ENCODE data around the gene MYBPC1.

Gene MYBPC1

DNA sequence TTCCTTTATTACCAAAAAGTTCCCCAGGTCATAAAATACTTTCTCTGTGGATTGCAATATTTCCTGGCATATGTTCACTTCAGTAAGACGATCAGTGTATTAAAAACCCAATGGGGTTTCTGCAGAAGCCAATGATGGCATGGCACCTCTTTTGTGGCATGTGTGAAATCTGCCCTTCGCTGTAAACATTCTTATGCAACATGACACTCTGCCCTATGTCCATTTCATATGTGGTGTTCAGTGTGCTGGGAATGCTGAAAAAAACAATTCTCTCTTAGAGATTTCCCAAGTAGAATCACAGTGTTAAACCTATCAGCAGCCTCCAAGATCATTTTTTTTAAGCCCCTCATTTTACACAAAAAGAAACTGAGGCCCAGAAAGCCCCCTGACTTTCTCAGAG is 2.3 kb upstream of the MYBPC1 start:
- no peak overlapping the region for H3K18ac ChIP-seq (ENCODE audit: low read length)
- no peak overlapping the region for H4K5ac ChIP-seq (ENCODE audit: low read length)
- no peak overlapping the region for H2BK120ac ChIP-seq (ENCODE audit: low read depth, low read length)
- no peak overlapping the region for H3K56ac ChIP-seq (ENCODE audit: low read length)
- no peak overlapping the region for H3K27ac ChIP-seq (ENCODE audit: low read depth, low read length)
- no peak overlapping the region for H3K4me3 ChIP-seq (ENCODE audit: low read length)
- H2BK15ac ChIP-seq (replicated peaks; ENCODE audit: low read depth) = no peak overlapping the region
- no CpG with 5 or more reads among the region's 2 CpGs for WGBS (ENCODE audit: extremely low coverage, insufficient coverage, low lambda C conversion rate)
- no peaks in the 10 kb centered on the region for H3K4me1 ChIP-seq (ENCODE audit: control insufficient read depth, low read depth, low read length)
- no peaks in the 10 kb centered on the region for H3K36me3 ChIP-seq (ENCODE audit: control insufficient read depth, insufficient read depth, low read length)
- H3K79me1 ChIP-seq (ENCODE audit: low read length) = no peaks in the 10 kb centered on the region
- no peak for DNase-seq
- H3K4ac ChIP-seq (ENCODE audit: low read depth, low read length) = no peak overlapping the region
- no peak overlapping the region for H3K23ac ChIP-seq (ENCODE audit: low read length)
- H4K8ac ChIP-seq (ENCODE audit: low read depth, low read length) = no peak overlapping the region
- H3K9ac ChIP-seq (ENCODE audit: low read length) = no peak overlapping the region
- H3K79me2 ChIP-seq (ENCODE audit: control insufficient read depth, insufficient read depth, low read length) = no peaks in the 10 kb centered on the region
- H2BK5ac ChIP-seq (ENCODE audit: low read length) = no peak overlapping the region
- H3K27me3 ChIP-seq (ENCODE audit: insufficient read depth, low read length, poor library complexity) = no peaks in the 10 kb centered on the region
- H2AK5ac ChIP-seq (ENCODE audit: low read length) = no peak overlapping the region
- H3K4me2 ChIP-seq (ENCODE audit: low read length) = no peak overlapping the region

DNA sequence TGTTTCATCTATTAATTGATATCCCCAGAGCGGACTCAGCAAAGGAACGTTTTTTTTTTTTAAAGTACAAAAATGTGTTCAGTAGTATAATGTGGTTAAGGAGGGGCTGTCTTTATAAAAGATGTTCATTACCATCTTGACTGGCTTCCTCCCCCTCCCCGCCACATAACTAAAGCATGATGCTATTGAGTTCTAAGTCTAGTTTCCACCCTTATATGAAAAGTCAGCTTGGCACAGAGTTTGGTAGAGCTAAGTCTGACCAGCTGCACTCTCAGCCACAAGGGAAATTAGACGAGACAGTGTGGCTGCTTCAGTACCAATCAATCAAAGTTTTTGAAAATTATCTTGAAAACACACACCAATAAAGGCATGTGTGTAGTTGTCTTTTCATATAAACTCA is 1.9 kb upstream of the MYBPC1 start:
- Histone ChIP-seq H3K9ac (ENCODE audit: low read length) (no peak overlapping the region), H3K56ac (ENCODE audit: low read length) (no peak overlapping the region), H4K5ac (ENCODE audit: low read length) (no peak overlapping the region), H3K4me2 (ENCODE audit: low read length) (no peak overlapping the region), H2AK5ac (ENCODE audit: low read length) (no peak overlapping the region), H3K23ac (ENCODE audit: low read length) (no peak overlapping the region), H2BK120ac (ENCODE audit: low read depth, low read length) (no peak overlapping the region), H2BK15ac (replicated peaks; ENCODE audit: low read depth) (no peak overlapping the region), H3K4me1 (ENCODE audit: control insufficient read depth, low read depth, low read length) (no peaks in the 10 kb centered on the region), H3K18ac (ENCODE audit: low read length) (no peak overlapping the region), H3K36me3 (ENCODE audit: control insufficient read depth, insufficient read depth, low read length) (no peaks in the 10 kb centered on the region), H3K4ac (ENCODE audit: low read depth, low read length) (no peak overlapping the region), H4K8ac (ENCODE audit: low read depth, low read length) (no peak overlapping the region), H3K27ac (ENCODE audit: low read depth, low read length) (no peak overlapping the region), H3K79me1 (ENCODE audit: low read length) (no peaks in the 10 kb centered on the region), H2BK5ac (ENCODE audit: low read length) (no peak overlapping the region), H3K79me2 (ENCODE audit: control insufficient read depth, insufficient read depth, low read length) (no peaks in the 10 kb centered on the region), H3K27me3 (ENCODE audit: insufficient read depth, low read length, poor library complexity) (no peaks in the 10 kb centered on the region), H3K4me3 (ENCODE audit: low read length) (no peak overlapping the region)
- WGBS (ENCODE audit: extremely low coverage, insufficient coverage, low lambda C conversion rate) = no CpG with 5 or more reads among the region's 4 CpGs
- DNase-seq = no peak

DNA sequence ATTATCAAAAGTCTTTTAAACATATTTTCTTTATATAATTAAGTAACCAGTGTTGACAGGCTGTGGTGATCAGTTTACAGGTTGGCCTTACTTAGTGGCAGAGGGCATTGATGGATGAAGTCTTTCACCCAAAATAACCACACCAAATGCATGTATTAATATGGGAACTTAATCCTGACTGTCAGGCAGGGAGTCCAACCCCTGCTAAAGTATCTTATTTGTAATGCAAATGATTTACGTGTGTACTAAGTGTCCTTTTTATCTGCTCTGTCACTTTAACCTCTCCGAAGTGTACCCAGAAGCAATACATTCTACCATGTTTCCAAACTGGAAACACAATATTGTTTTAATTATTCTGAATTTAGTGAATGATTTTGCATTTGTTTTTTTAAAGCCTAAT is 1.4 kb downstream of the MYBPC1 start:
- no peak overlapping the region for H3K56ac ChIP-seq (ENCODE audit: low read length)

DNA sequence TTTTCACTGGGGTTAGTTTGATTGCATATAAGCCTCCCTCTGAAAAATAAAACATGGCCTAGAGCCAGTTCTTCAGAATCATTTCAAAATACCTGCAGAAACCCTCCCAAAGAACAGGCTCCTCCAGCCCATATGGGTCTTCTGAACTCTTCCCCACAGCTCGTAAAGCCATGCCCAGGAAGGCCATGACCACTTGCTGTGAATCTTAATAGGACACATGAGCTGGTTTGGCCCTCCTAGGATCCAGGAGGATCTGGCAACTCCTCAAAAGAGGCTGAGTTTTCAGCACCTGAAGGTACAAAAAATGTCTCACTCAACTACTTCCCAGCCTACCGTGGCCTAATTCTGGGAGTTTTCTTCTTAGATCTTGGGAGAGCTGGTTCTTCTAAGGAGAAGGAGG is 2.4 kb downstream of the MYBPC1 start:
- no peaks in the 10 kb centered on the region for H3K36me3 ChIP-seq (ENCODE audit: control insufficient read depth, insufficient read depth, low read length)
- no peak overlapping the region for H4K8ac ChIP-seq (ENCODE audit: low read depth, low read length)
- H3K23ac ChIP-seq (ENCODE audit: low read length) = no peak overlapping the region
- H3K56ac ChIP-seq (ENCODE audit: low read length) = no peak overlapping the region
- H3K4me2 ChIP-seq (ENCODE audit: low read length) = no peak overlapping the region
- H4K5ac ChIP-seq (ENCODE audit: low read length) = no peak overlapping the region
- no peak overlapping the region for H3K27ac ChIP-seq (ENCODE audit: low read depth, low read length)
- H3K4me3 ChIP-seq (ENCODE audit: low read length) = no peak overlapping the region
- no peak overlapping the region for H2BK120ac ChIP-seq (ENCODE audit: low read depth, low read length)
- no peak overlapping the region for H2AK5ac ChIP-seq (ENCODE audit: low read length)
- H3K79me1 ChIP-seq (ENCODE audit: low read length) = no peaks in the 10 kb centered on the region
- no peaks in the 10 kb centered on the region for H3K4me1 ChIP-seq (ENCODE audit: control insufficient read depth, low read depth, low read length)
- no peak for DNase-seq
- H3K79me2 ChIP-seq (ENCODE audit: control insufficient read depth, insufficient read depth, low read length) = no peaks in the 10 kb centered on the region
- H3K9ac ChIP-seq (ENCODE audit: low read length) = no peak overlapping the region
- H3K27me3 ChIP-seq (ENCODE audit: insufficient read depth, low read length, poor library complexity) = no peaks in the 10 kb centered on the region
- no CpG with 5 or more reads among the region's 2 CpGs for WGBS (ENCODE audit: extremely low coverage, insufficient coverage, low lambda C conversion rate)
- H3K4ac ChIP-seq (ENCODE audit: low read depth, low read length) = no peak overlapping the region
- no peak overlapping the region for H2BK15ac ChIP-seq (replicated peaks; ENCODE audit: low read depth)
- H3K18ac ChIP-seq (ENCODE audit: low read length) = no peak overlapping the region
- H2BK5ac ChIP-seq (ENCODE audit: low read length) = no peak overlapping the region

More for the DNA sequence above, 1.4 kb downstream of the MYBPC1 start:
- Histone ChIP-seq H3K18ac (ENCODE audit: low read length) (no peak overlapping the region), H3K27me3 (ENCODE audit: insufficient read depth, low read length, poor library complexity) (no peaks in the 10 kb centered on the region), H3K4me2 (ENCODE audit: low read length) (no peak overlapping the region), H4K5ac (ENCODE audit: low read length) (no peak overlapping the region), H2BK5ac (ENCODE audit: low read length) (no peak overlapping the region), H2BK120ac (ENCODE audit: low read depth, low read length) (no peak overlapping the region), H3K9ac (ENCODE audit: low read length) (no peak overlapping the region), H3K79me1 (ENCODE audit: low read length) (no peaks in the 10 kb centered on the region), H3K4me1 (ENCODE audit: control insufficient read depth, low read depth, low read length) (no peaks in the 10 kb centered on the region), H2AK5ac (ENCODE audit: low read length) (no peak overlapping the region), H3K27ac (ENCODE audit: low read depth, low read length) (no peak overlapping the region), H2BK15ac (replicated peaks; ENCODE audit: low read depth) (no peak overlapping the region), H3K23ac (ENCODE audit: low read length) (no peak overlapping the region), H3K36me3 (ENCODE audit: control insufficient read depth, insufficient read depth, low read length) (no peaks in the 10 kb centered on the region), H3K4me3 (ENCODE audit: low read length) (no peak overlapping the region), H3K79me2 (ENCODE audit: control insufficient read depth, insufficient read depth, low read length) (no peaks in the 10 kb centered on the region), H4K8ac (ENCODE audit: low read depth, low read length) (no peak overlapping the region), H3K4ac (ENCODE audit: low read depth, low read length) (no peak overlapping the region)
- DNase-seq = no peak
- no CpG with 5 or more reads among the region's 2 CpGs for WGBS (ENCODE audit: extremely low coverage, insufficient coverage, low lambda C conversion rate)

DNA sequence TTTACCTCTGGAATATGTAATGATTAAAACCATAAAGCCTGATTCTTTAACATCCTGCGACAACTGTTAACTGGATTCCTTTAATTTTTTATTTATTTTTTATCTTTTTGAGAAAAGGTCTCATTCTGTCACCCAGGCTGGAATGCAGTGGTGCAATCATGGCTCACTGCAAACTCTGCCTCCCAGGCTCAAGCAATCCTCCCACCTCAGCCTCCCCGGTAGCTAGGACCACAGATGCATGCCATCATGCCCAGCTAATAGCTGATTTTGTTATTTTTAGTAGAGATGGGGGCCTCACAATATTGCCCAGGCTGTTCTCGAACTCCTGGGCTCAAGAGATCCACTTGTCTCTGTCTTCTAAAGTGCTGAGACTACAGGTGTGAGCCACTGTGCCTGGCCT is 3.7 kb downstream of the MYBPC1 start:
- Histone ChIP-seq H2AK5ac (ENCODE audit: low read length) (no peak overlapping the region), H4K8ac (ENCODE audit: low read depth, low read length) (no peak overlapping the region), H3K56ac (ENCODE audit: low read length) (no peak overlapping the region), H3K27me3 (ENCODE audit: insufficient read depth, low read length, poor library complexity) (no peaks in the 10 kb centered on the region), H3K36me3 (ENCODE audit: control insufficient read depth, insufficient read depth, low read length) (no peaks in the 10 kb centered on the region), H3K4me2 (ENCODE audit: low read length) (no peak overlapping the region), H4K5ac (ENCODE audit: low read length) (no peak overlapping the region), H2BK120ac (ENCODE audit: low read depth, low read length) (no peak overlapping the region), H3K4me1 (ENCODE audit: control insufficient read depth, low read depth, low read length) (no peaks in the 10 kb centered on the region), H3K79me1 (ENCODE audit: low read length) (no peaks in the 10 kb centered on the region), H3K27ac (ENCODE audit: low read depth, low read length) (no peak overlapping the region), H3K4ac (ENCODE audit: low read depth, low read length) (no peak overlapping the region), H3K4me3 (ENCODE audit: low read length) (no peak overlapping the region), H3K79me2 (ENCODE audit: control insufficient read depth, insufficient read depth, low read length) (no peaks in the 10 kb centered on the region), H2BK5ac (ENCODE audit: low read length) (no peak overlapping the region), H3K9ac (ENCODE audit: low read length) (no peak overlapping the region), H3K23ac (ENCODE audit: low read length) (no peak overlapping the region), H2BK15ac (replicated peaks; ENCODE audit: low read depth) (no peak overlapping the region), H3K18ac (ENCODE audit: low read length) (no peak overlapping the region)
- DNase-seq = no peak
- WGBS (ENCODE audit: extremely low coverage, insufficient coverage, low lambda C conversion rate) = no CpG with 5 or more reads among the region's 3 CpGs

DNA sequence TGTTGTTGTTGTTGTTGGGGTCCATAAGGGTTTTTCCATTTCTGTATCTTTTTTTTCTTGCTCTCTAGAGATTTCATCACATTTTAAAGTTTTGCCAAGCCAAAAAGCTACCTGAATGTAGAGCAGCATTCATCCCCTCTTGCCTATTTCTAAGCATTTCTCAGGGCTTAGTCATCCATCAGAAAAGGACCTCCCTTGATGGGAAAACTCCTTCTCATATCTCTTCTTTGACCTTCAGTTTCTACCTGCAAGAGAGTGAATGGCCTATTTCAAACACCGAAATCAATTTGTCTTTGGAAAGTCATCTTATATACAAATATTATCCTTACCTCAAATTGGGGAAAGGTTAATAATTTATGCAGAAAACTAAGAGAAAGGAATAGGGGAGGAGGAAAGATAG is 4.5 kb downstream of the MYBPC1 start:
- no peak overlapping the region for H3K23ac ChIP-seq (ENCODE audit: low read length)
- WGBS (ENCODE audit: extremely low coverage, insufficient coverage, low lambda C conversion rate) = no CpG with 5 or more reads among the region's 1 CpG
- no peak overlapping the region for H3K56ac ChIP-seq (ENCODE audit: low read length)
- H3K4ac ChIP-seq (ENCODE audit: low read depth, low read length) = no peak overlapping the region
- no peak overlapping the region for H3K18ac ChIP-seq (ENCODE audit: low read length)
- H3K4me2 ChIP-seq (ENCODE audit: low read length) = no peak overlapping the region
- H3K4me1 ChIP-seq (ENCODE audit: control insufficient read depth, low read depth, low read length) = no peaks in the 10 kb centered on the region
- H4K5ac ChIP-seq (ENCODE audit: low read length) = no peak overlapping the region
- no peak overlapping the region for H3K9ac ChIP-seq (ENCODE audit: low read length)
- no peaks in the 10 kb centered on the region for H3K79me1 ChIP-seq (ENCODE audit: low read length)
- no peak overlapping the region for H3K27ac ChIP-seq (ENCODE audit: low read depth, low read length)
- no peak overlapping the region for H2AK5ac ChIP-seq (ENCODE audit: low read length)
- H2BK120ac ChIP-seq (ENCODE audit: low read depth, low read length) = no peak overlapping the region
- H4K8ac ChIP-seq (ENCODE audit: low read depth, low read length) = no peak overlapping the region
- H3K4me3 ChIP-seq (ENCODE audit: low read length) = no peak overlapping the region
- DNase-seq = peak; percentile 48
- H2BK5ac ChIP-seq (ENCODE audit: low read length) = no peak overlapping the region
- H3K79me2 ChIP-seq (ENCODE audit: control insufficient read depth, insufficient read depth, low read length) = no peaks in the 10 kb centered on the region
- H3K36me3 ChIP-seq (ENCODE audit: control insufficient read depth, insufficient read depth, low read length) = no peaks in the 10 kb centered on the region
- no peaks in the 10 kb centered on the region for H3K27me3 ChIP-seq (ENCODE audit: insufficient read depth, low read length, poor library complexity)
- H2BK15ac ChIP-seq (replicated peaks; ENCODE audit: low read depth) = no peak overlapping the region
